Tibial nerve (tissue), 4 donors: ENCODE measurements around the gene RAMP1.

Experiments
- CTCF ChIP-seq, 5 experiments: fragments of 200-600 bp in 3 of 5; fragments of 450-650 bp in 2 of 5; sonication (generic) in 3 of 5; IDR thresholded peaks; one replicate each; pipeline ENCODE4 v1.5.1; 2016 to 2019; ENCODE audit warnings: antibody characterized with exemption in 5 of 5, mild to moderate bottlenecking in 3 of 5, moderate library complexity in 2 of 5
- EP300 ChIP-seq, 2 donors: sonication (generic); formaldehyde crosslinking; IDR thresholded peaks; one replicate each; pipeline ENCODE4 v1.6.1; 2017; ENCODE audit warnings: antibody characterized with exemption in 2 of 2, mild to moderate bottlenecking in 1 of 2
- POLR2A ChIP-seq, 2 donors: fragments of 450-650 bp; IDR thresholded peaks; one replicate each; pipeline ENCODE4 v1.6.1; 2017; ENCODE audit warnings: antibody characterized with exemption in 2 of 2, mild to moderate bottlenecking in 2 of 2, moderate library complexity in 2 of 2

- TF ChIP-seq CTCF (IDR thresholded peaks at IDR 0.05) (no peak), EP300 (IDR thresholded peaks at IDR 0.05) (no peak), POLR2A (IDR thresholded peaks at IDR 0.05) (no peak)
Observed at GRCh38 chr2:237827421-237827987, 31.9 kb upstream of the RAMP1 start.
